Memory B cell (primary cell): Measurements from ENCODE around the gene SLIT3.

Experiments
- ATAC-seq: fragments of 150-1000 bp; cut with Tn5 transposase; 2 replicates; pipeline ENCODE4 v1.10.0; 2021; ENCODE audit warnings: low read depth, mild to moderate bottlenecking, moderate library complexity
- DNase-seq, 2 donors: peaks; one replicate each; pipeline ENCODE4 v3.0.0; 2022; ENCODE audit warnings: low spot score in 2 of 2
- H3K27ac Mint-ChIP-seq: one replicate; pipeline ENCODE4 v1.8.0; 2022; ENCODE audit warnings: mild to moderate bottlenecking, moderate library complexity, mixed read lengths
- H3K27me3 Mint-ChIP-seq: one replicate; pipeline ENCODE4 v1.8.0; 2022; ENCODE audit warnings: mixed read lengths
- H3K36me3 Mint-ChIP-seq: one replicate; pipeline ENCODE4 v1.8.0; 2022; ENCODE audit warnings: mild to moderate bottlenecking, mixed read lengths
- H3K4me1 Mint-ChIP-seq: one replicate; pipeline ENCODE4 v1.8.0; 2022; ENCODE audit warnings: mixed read lengths
- H3K4me3 Mint-ChIP-seq: one replicate; pipeline ENCODE4 v1.8.0; 2022; ENCODE audit warnings: mild to moderate bottlenecking, moderate library complexity, mixed read lengths
- H3K9me3 Mint-ChIP-seq: one replicate; pipeline ENCODE4 v1.8.0; 2022; ENCODE audit warnings: mixed read lengths

Gene SLIT3

GRCh38 chr5:168842571-168843205, 458.3 kb downstream of the SLIT3 start:
- Mint-ChIP-seq H3K27ac (no peak overlapping the region), H3K4me3 (no peak overlapping the region), H3K27me3 (peaks cover 2% of the 10 kb centered on the region), H3K36me3 (no peaks in the 10 kb centered on the region), H3K9me3 (no peaks in the 10 kb centered on the region), H3K4me1 (no peaks in the 10 kb centered on the region)
- no peak for DNase-seq
- no peak for ATAC-seq

GRCh38 chr5:168837852-168838251, 463.1 kb downstream of the SLIT3 start:
- H3K27me3 Mint-ChIP-seq, result no peaks in the 10 kb centered on the region
- ATAC-seq (no peak), DNase-seq (no peak)
- H3K4me3 Mint-ChIP-seq, result no peak overlapping the region
- no peaks in the 10 kb centered on the region for H3K9me3 Mint-ChIP-seq
- H3K27ac Mint-ChIP-seq, result no peak overlapping the region
- H3K4me1 Mint-ChIP-seq, result no peaks in the 10 kb centered on the region
- H3K36me3 Mint-ChIP-seq, result no peaks in the 10 kb centered on the region

GRCh38 chr5:168836603-168837231, 464.2 kb downstream of the SLIT3 start:
- DNase-seq (no peak), ATAC-seq (no peak)
- H3K27ac Mint-ChIP-seq, result no peak overlapping the region
- H3K4me3 Mint-ChIP-seq, result no peak overlapping the region
- no peaks in the 10 kb centered on the region for H3K27me3 Mint-ChIP-seq
- no peaks in the 10 kb centered on the region for H3K36me3 Mint-ChIP-seq
- H3K9me3 Mint-ChIP-seq, result no peaks in the 10 kb centered on the region
- no peaks in the 10 kb centered on the region for H3K4me1 Mint-ChIP-seq

GRCh38 chr5:168833936-168834335, 467.0 kb downstream of the SLIT3 start:
- no peak overlapping the region for H3K4me3 Mint-ChIP-seq
- no peaks in the 10 kb centered on the region for H3K27me3 Mint-ChIP-seq
- DNase-seq (no peak), ATAC-seq (no peak)
- H3K4me1 Mint-ChIP-seq, result no peaks in the 10 kb centered on the region
- no peaks in the 10 kb centered on the region for H3K9me3 Mint-ChIP-seq
- no peak overlapping the region for H3K27ac Mint-ChIP-seq
- H3K36me3 Mint-ChIP-seq, result no peaks in the 10 kb centered on the region

GRCh38 chr5:168833383-168833782, 467.6 kb downstream of the SLIT3 start:
- no peak overlapping the region for H3K4me3 Mint-ChIP-seq
- no peak overlapping the region for H3K27ac Mint-ChIP-seq
- H3K27me3 Mint-ChIP-seq, result no peaks in the 10 kb centered on the region
- H3K4me1 Mint-ChIP-seq, result no peaks in the 10 kb centered on the region
- DNase-seq (no peak), ATAC-seq (no peak)
- H3K36me3 Mint-ChIP-seq, result no peaks in the 10 kb centered on the region
- no peaks in the 10 kb centered on the region for H3K9me3 Mint-ChIP-seq

GRCh38 chr5:168832308-168832707, 468.6 kb downstream of the SLIT3 start:
- no peaks in the 10 kb centered on the region for H3K4me1 Mint-ChIP-seq

GRCh38 chr5:168831383-168831782, 469.6 kb downstream of the SLIT3 start:
- ATAC-seq (no peak), DNase-seq (no peak)
- no peaks in the 10 kb centered on the region for H3K9me3 Mint-ChIP-seq
- no peak overlapping the region for H3K27ac Mint-ChIP-seq
- H3K4me3 Mint-ChIP-seq, result no peak overlapping the region
- no peaks in the 10 kb centered on the region for H3K36me3 Mint-ChIP-seq
- no peaks in the 10 kb centered on the region for H3K27me3 Mint-ChIP-seq
- no peaks in the 10 kb centered on the region for H3K4me1 Mint-ChIP-seq

More at GRCh38 chr5:168832308-168832707, 468.6 kb downstream of the SLIT3 start:
- no peaks in the 10 kb centered on the region for H3K36me3 Mint-ChIP-seq
- DNase-seq, result no peak
- H3K27me3 Mint-ChIP-seq, result no peaks in the 10 kb centered on the region
- no peak overlapping the region for H3K4me3 Mint-ChIP-seq
- H3K9me3 Mint-ChIP-seq, result no peaks in the 10 kb centered on the region
- ATAC-seq, result no peak
- H3K27ac Mint-ChIP-seq, result no peak overlapping the region

GRCh38 chr5:168830833-168831232, 470.1 kb downstream of the SLIT3 start:
- Mint-ChIP-seq H3K36me3 (no peaks in the 10 kb centered on the region), H3K27ac (no peak overlapping the region), H3K9me3 (no peaks in the 10 kb centered on the region), H3K4me1 (no peaks in the 10 kb centered on the region), H3K4me3 (no peak overlapping the region), H3K27me3 (no peaks in the 10 kb centered on the region)
- DNase-seq (no peak), ATAC-seq (no peak)

GRCh38 chr5:168829922-168830417, 471.0 kb downstream of the SLIT3 start:
- ATAC-seq (no peak), DNase-seq (no peak)
- Mint-ChIP-seq H3K27me3 (no peaks in the 10 kb centered on the region), H3K27ac (no peak overlapping the region), H3K4me1 (no peaks in the 10 kb centered on the region), H3K4me3 (no peak overlapping the region), H3K9me3 (no peaks in the 10 kb centered on the region), H3K36me3 (no peaks in the 10 kb centered on the region)

- no peaks in the 10 kb centered on the region for H3K9me3 Mint-ChIP-seq
- no peaks in the 10 kb centered on the region for H3K36me3 Mint-ChIP-seq
- H3K4me1 Mint-ChIP-seq, result no peaks in the 10 kb centered on the region
- no peak overlapping the region for H3K4me3 Mint-ChIP-seq
- H3K27me3 Mint-ChIP-seq, result peaks cover 4% of the 10 kb centered on the region
- H3K27ac Mint-ChIP-seq, result no peak overlapping the region
- ATAC-seq, result no peak
- DNase-seq, result no peak
Measured at GRCh38 chr5:168829044-168829443, 471.9 kb downstream of the SLIT3 start.

- Mint-ChIP-seq H3K27ac (no peak overlapping the region), H3K4me3 (no peak overlapping the region), H3K27me3 (peaks cover 4% of the 10 kb centered on the region), H3K36me3 (no peaks in the 10 kb centered on the region), H3K9me3 (no peaks in the 10 kb centered on the region), H3K4me1 (no peaks in the 10 kb centered on the region)
- DNase-seq (no peak), ATAC-seq (no peak)
Measured at GRCh38 chr5:168827636-168828035, 473.3 kb downstream of the SLIT3 start.

GRCh38 chr5:168826246-168826725, 474.7 kb downstream of the SLIT3 start:
- Mint-ChIP-seq H3K27me3 (peaks cover 4% of the 10 kb centered on the region), H3K4me1 (no peaks in the 10 kb centered on the region), H3K9me3 (no peaks in the 10 kb centered on the region), H3K27ac (no peak overlapping the region), H3K36me3 (no peaks in the 10 kb centered on the region), H3K4me3 (no peak overlapping the region)
- DNase-seq (no peak), ATAC-seq (no peak)

- H3K4me3 Mint-ChIP-seq, result no peak overlapping the region
- no peak for ATAC-seq
- peaks cover 5% of the 10 kb centered on the region for H3K27me3 Mint-ChIP-seq
- H3K9me3 Mint-ChIP-seq, result no peaks in the 10 kb centered on the region
- no peaks in the 10 kb centered on the region for H3K4me1 Mint-ChIP-seq
- no peak overlapping the region for H3K27ac Mint-ChIP-seq
- no peak for DNase-seq
- H3K36me3 Mint-ChIP-seq, result no peaks in the 10 kb centered on the region
Measured at GRCh38 chr5:168822745-168823281, 478.1 kb downstream of the SLIT3 start.

GRCh38 chr5:168822248-168822744, 478.6 kb downstream of the SLIT3 start:
- no peak overlapping the region for H3K4me3 Mint-ChIP-seq
- no peak overlapping the region for H3K27ac Mint-ChIP-seq
- peaks cover 5% of the 10 kb centered on the region for H3K27me3 Mint-ChIP-seq
- ATAC-seq (no peak), DNase-seq (no peak)
- no peaks in the 10 kb centered on the region for H3K9me3 Mint-ChIP-seq
- no peaks in the 10 kb centered on the region for H3K4me1 Mint-ChIP-seq
- H3K36me3 Mint-ChIP-seq, result no peaks in the 10 kb centered on the region
